ENCODE data around the gene NSUN6. TPM values are rescaled to one million over a fixed set of nuclear protein-coding genes. Genes with fewer than 3 reads are reported as not detected.
"Not testable (repeated sequence)": the region's sequence is repeated elsewhere in the genome, so short reads cannot be mapped to it uniquely, and the experiment has no call there.

NSUN6 gene
- total RNA-seq, 1 donor from 2014 or later = 10.9 TPM

DNA sequence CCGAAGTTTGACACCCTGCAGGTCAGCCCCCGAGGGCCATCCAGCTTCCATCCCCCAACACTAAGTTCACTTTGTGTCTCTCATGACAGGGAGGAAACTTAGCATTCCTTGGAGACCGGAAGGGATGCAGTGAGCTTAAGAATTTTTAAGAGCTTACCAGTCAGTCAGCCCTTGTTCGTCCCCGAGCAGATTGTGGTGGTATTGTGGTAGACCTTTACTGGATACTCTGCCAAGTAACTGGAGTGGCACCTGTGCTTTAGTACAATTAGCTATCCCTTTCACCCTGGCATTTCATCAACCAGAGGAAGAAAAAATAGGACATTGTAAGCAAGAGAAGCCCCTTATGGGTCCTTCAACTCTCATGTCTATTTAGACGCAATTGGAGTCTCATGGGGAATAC lies 74.8 kb downstream of the NSUN6 start:
- TF ChIP-seq, protein P1, sequence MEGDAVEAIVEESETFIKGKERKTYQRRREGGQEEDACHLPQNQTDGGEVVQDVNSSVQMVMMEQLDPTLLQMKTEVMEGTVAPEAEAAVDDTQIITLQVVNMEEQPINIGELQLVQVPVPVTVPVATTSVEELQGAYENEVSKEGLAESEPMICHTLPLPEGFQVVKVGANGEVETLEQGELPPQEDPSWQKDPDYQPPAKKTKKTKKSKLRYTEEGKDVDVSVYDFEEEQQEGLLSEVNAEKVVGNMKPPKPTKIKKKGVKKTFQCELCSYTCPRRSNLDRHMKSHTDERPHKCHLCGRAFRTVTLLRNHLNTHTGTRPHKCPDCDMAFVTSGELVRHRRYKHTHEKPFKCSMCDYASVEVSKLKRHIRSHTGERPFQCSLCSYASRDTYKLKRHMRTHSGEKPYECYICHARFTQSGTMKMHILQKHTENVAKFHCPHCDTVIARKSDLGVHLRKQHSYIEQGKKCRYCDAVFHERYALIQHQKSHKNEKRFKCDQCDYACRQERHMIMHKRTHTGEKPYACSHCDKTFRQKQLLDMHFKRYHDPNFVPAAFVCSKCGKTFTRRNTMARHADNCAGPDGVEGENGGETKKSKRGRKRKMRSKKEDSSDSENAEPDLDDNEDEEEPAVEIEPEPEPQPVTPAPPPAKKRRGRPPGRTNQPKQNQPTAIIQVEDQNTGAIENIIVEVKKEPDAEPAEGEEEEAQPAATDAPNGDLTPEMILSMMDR (IDR thresholded peaks at IDR 0.05) = no peak
- intact Hi-C loops (cut with DNase I) = no loop called here
- H3K36me3 ChIP-seq = no peaks in the 10 kb centered on the region
- no peaks in the 10 kb centered on the region for H3K9me3 ChIP-seq
- no peaks in the 10 kb centered on the region for H3K4me1 ChIP-seq
- H3K27ac ChIP-seq = no peak overlapping the region
- no peak overlapping the region for H3K4me3 ChIP-seq
- H3K27me3 ChIP-seq = no peaks in the 10 kb centered on the region
- no peak for DNase-seq
- no peak for ATAC-seq

DNA sequence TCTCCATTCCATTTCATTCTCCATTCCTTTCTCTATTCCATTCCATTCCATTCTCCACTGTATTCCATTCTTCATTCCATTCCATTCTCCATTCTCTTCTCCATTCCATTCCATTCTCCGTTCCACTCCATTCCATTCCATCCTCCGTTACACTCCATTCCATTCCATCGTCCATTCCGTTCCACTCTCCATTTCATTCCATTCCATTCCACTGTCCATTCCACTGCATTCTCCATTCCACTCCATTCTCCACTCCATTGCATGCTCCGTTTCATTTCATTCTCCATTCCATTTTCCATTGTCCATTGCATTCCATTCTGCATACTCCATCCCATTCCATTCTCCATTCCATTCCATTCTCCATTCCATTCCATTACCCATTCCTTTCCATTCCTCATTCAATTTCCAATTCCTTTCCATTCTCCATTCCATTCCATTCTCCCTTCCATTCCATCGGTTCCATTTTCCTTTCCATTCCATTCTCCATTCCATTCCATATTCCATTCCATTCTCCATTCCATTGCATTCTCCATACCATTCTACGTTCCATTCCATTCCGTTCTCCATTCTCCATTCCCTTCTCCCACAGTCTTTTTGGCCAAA lies 78.3 kb downstream of the NSUN6 start:
- no peaks in the 10 kb centered on the region for H3K9me3 ChIP-seq
- H3K4me1 ChIP-seq = no peaks in the 10 kb centered on the region
- ATAC-seq (no peak), DNase-seq (no peak)
- TF ChIP-seq, protein P1 (IDR thresholded peaks at IDR 0.05) = no peak
- no peaks in the 10 kb centered on the region for H3K27me3 ChIP-seq
- no peak overlapping the region for H3K27ac ChIP-seq
- no peaks in the 10 kb centered on the region for H3K36me3 ChIP-seq
- no peak overlapping the region for H3K4me3 ChIP-seq
- intact Hi-C loops (cut with DNase I) = no loop called here

DNA sequence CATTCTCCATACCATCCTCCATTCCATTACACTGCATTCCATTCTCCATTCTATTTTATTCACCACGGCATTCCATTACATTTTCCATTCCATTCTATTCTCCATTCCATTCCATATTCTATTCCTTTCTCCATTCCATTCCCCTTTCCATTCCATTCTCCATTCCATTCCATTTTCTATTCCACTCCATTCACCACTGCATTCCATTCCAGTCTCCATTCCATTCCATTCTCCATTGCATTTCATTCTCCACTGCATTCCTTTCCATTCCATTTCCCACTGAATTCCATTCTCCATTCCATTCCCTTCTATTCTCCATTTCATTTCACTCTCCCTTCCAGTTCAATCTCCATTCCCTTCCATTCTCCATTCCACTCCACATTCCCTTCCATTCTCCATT lies 79.6 kb downstream of the NSUN6 start:
- Histone ChIP-seq H3K36me3 (no peaks in the 10 kb centered on the region), H3K9me3 (no peaks in the 10 kb centered on the region), H3K4me3 (no peak overlapping the region), H3K27me3 (no peaks in the 10 kb centered on the region), H3K4me1 (no peaks in the 10 kb centered on the region), H3K27ac (no peak overlapping the region)
- DNase-seq = no peak
- intact Hi-C loops (cut with DNase I) = no loop called here
- TF ChIP-seq, protein P1 (IDR thresholded peaks at IDR 0.05) = no peak
- no peak for ATAC-seq

DNA sequence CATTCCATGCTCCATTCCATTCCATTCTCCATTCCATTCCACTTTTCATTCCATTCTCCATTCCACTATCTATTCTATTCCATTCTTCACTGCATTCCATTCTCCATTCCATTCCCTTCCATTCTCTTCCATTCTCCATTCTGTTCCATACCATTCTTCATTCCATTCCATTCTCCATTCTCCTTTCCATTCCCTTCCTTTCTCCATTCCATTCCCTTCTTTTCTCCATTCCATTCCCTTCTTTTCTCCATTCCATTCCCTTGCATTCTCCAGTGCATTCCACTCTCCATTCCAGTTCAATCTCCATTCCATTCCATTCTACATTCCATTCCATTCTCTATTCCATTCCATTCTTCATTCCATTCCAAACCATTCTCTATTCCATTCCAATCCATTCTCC lies 80.3 kb downstream of the NSUN6 start:
- TF ChIP-seq, protein P1 (IDR thresholded peaks at IDR 0.05) = no peak
- no peaks in the 10 kb centered on the region for H3K27me3 ChIP-seq
- H3K9me3 ChIP-seq = no peaks in the 10 kb centered on the region
- intact Hi-C loops (cut with DNase I) = no loop called here
- no peaks in the 10 kb centered on the region for H3K4me1 ChIP-seq
- H3K27ac ChIP-seq = no peak overlapping the region
- H3K4me3 ChIP-seq = no peak overlapping the region
- H3K36me3 ChIP-seq = no peaks in the 10 kb centered on the region
- DNase-seq (no peak), ATAC-seq (no peak)

DNA sequence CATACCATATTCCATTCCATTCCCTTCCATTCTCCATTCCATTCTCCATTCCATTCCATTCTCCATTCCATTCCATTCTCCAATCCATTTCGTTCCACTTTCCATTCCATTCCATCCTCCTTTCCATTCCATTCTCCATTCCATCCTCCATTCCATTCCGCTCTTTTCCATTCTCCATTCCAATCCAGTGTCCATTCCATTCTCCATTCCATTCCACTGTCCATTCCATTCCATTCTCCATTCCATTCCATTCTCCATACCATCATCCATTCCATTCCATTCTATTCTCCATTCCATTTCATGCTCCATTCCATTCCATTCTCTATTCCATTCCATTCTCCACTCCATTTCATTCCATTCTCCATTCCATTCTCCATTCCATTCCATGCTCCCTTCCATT lies 81.0 kb downstream of the NSUN6 start:
- H3K4me3 ChIP-seq; intact Hi-C loops (cut with DNase I); DNase-seq; ATAC-seq; H3K9me3 ChIP-seq; H3K27ac ChIP-seq; H3K4me1 ChIP-seq; H3K36me3 ChIP-seq; H3K27me3 ChIP-seq: not testable (repeated sequence)

DNA sequence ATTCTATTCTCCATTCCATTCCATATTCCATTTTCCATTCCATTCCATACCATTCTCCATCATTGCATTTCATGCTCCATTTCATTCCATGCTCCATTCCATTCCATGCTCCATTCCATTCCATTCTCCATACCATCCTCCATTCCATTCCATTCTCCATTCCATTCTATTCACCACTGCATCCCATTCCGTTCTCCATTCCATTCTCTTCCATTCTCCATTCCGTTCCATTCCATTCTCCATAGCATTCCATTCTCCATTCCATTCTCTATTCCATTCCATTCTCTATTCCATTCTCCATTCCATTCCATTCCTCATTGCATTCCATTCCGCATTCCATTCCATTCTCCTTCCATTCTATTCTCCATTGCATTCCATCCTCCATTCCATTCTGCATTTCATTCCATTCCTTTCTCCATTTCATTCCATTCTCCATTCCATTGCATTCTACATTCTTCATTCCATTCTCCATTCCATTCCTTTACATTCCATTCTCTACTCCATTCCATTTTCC lies 84.0 kb downstream of the NSUN6 start:
- DNase-seq = no peak
- no peak for ATAC-seq
- TF ChIP-seq, protein P1 (IDR thresholded peaks at IDR 0.05) = no peak
- intact Hi-C loops (cut with DNase I) = no loop called here
- Histone ChIP-seq H3K4me3 (no peak overlapping the region), H3K27me3 (no peaks in the 10 kb centered on the region), H3K36me3 (no peaks in the 10 kb centered on the region), H3K9me3 (no peaks in the 10 kb centered on the region), H3K4me1 (no peaks in the 10 kb centered on the region), H3K27ac (no peak overlapping the region)
